Measurements from ENCODE around the gene CORO2B. TPM values are rescaled to one million over a fixed set of nuclear protein-coding genes. Genes with fewer than 3 reads are reported as not detected.
"Not testable (repeated sequence)": the region's sequence is repeated elsewhere in the genome, so short reads cannot be mapped to it uniquely, and the experiment has no call there.

Gene CORO2B
- total RNA-seq, 2 donors from 2014 or later = 0.07 TPM; not detected in 1

GRCh38 chr15:68641376-68641775, 62.6 kb downstream of the CORO2B start:
- no peak for ATAC-seq (replicated peaks in 1 of 2)
- no peaks in the 10 kb centered on the region for H3K36me3 Mint-ChIP-seq (ENCODE audit: insufficient read depth in 2 of 2)
- no peak overlapping the region for H3K4me3 Mint-ChIP-seq
- no peaks in the 10 kb centered on the region for H3K27me3 Mint-ChIP-seq (ENCODE audit: low read depth)
- DNase-seq = no peak
- no peaks in the 10 kb centered on the region for H3K9me3 Mint-ChIP-seq
- H3K27ac Mint-ChIP-seq = no peak overlapping the region
- no peaks in the 10 kb centered on the region for H3K4me1 Mint-ChIP-seq (ENCODE audit: low read depth)

GRCh38 chr15:68642491-68642845, 63.7 kb downstream of the CORO2B start:
- H3K9me3 Mint-ChIP-seq = no peaks in the 10 kb centered on the region
- no peak overlapping the region for H3K27ac Mint-ChIP-seq
- DNase-seq = no peak
- H3K4me3 Mint-ChIP-seq = no peak overlapping the region
- no peaks in the 10 kb centered on the region for H3K4me1 Mint-ChIP-seq (ENCODE audit: low read depth)
- no peaks in the 10 kb centered on the region for H3K36me3 Mint-ChIP-seq (ENCODE audit: insufficient read depth in 2 of 2)
- H3K27me3 Mint-ChIP-seq (ENCODE audit: low read depth) = no peaks in the 10 kb centered on the region
- no peak for ATAC-seq (replicated peaks in 1 of 2)

- H3K27ac Mint-ChIP-seq = no peak overlapping the region
- no peaks in the 10 kb centered on the region for H3K4me1 Mint-ChIP-seq (ENCODE audit: low read depth)
- H3K9me3 Mint-ChIP-seq = no peaks in the 10 kb centered on the region
- no peaks in the 10 kb centered on the region for H3K36me3 Mint-ChIP-seq (ENCODE audit: insufficient read depth in 2 of 2)
- no peak overlapping the region for H3K4me3 Mint-ChIP-seq
- H3K27me3 Mint-ChIP-seq (ENCODE audit: low read depth) = no peaks in the 10 kb centered on the region
- ATAC-seq (replicated peaks in 1 of 2) (no peak), DNase-seq (no peak)
Observed at GRCh38 chr15:68643216-68643830, 64.5 kb downstream of the CORO2B start.

GRCh38 chr15:68644083-68644904, 65.5 kb downstream of the CORO2B start:
- Mint-ChIP-seq H3K36me3 (ENCODE audit: insufficient read depth in 2 of 2) (no peaks in the 10 kb centered on the region), H3K9me3 (no peaks in the 10 kb centered on the region), H3K27ac (no peak overlapping the region), H3K4me1 (ENCODE audit: low read depth) (no peaks in the 10 kb centered on the region), H3K27me3 (ENCODE audit: low read depth) (no peaks in the 10 kb centered on the region), H3K4me3 (no peak overlapping the region)
- ATAC-seq (replicated peaks in 1 of 2) (no peak), DNase-seq (no peak)

GRCh38 chr15:68644996-68645395, 66.2 kb downstream of the CORO2B start:
- Mint-ChIP-seq H3K4me3 (no peak overlapping the region), H3K36me3 (ENCODE audit: insufficient read depth in 2 of 2) (no peaks in the 10 kb centered on the region), H3K4me1 (ENCODE audit: low read depth) (no peaks in the 10 kb centered on the region), H3K9me3 (no peaks in the 10 kb centered on the region), H3K27me3 (ENCODE audit: low read depth) (no peaks in the 10 kb centered on the region), H3K27ac (no peak overlapping the region)
- ATAC-seq (replicated peaks in 1 of 2) (no peak), DNase-seq (no peak)

- Mint-ChIP-seq H3K9me3 (no peaks in the 10 kb centered on the region), H3K27ac (no peak overlapping the region), H3K27me3 (ENCODE audit: low read depth) (no peaks in the 10 kb centered on the region), H3K4me3 (no peak overlapping the region), H3K4me1 (ENCODE audit: low read depth) (no peaks in the 10 kb centered on the region), H3K36me3 (ENCODE audit: insufficient read depth in 2 of 2) (no peaks in the 10 kb centered on the region)
- no peak for ATAC-seq (replicated peaks in 1 of 2)
- no peak for DNase-seq
Observed at GRCh38 chr15:68646156-68646555, 67.4 kb downstream of the CORO2B start.

GRCh38 chr15:68646696-68647095, 67.9 kb downstream of the CORO2B start:
- H3K27me3 Mint-ChIP-seq (ENCODE audit: low read depth) = peaks cover 4% of the 10 kb centered on the region
- H3K27ac Mint-ChIP-seq = no peak overlapping the region
- no peaks in the 10 kb centered on the region for H3K36me3 Mint-ChIP-seq (ENCODE audit: insufficient read depth in 2 of 2)
- H3K4me3 Mint-ChIP-seq = no peak overlapping the region
- no peaks in the 10 kb centered on the region for H3K4me1 Mint-ChIP-seq (ENCODE audit: low read depth)
- ATAC-seq (replicated peaks in 1 of 2) = no peak
- no peaks in the 10 kb centered on the region for H3K9me3 Mint-ChIP-seq
- DNase-seq = no peak

- H3K4me1 Mint-ChIP-seq (ENCODE audit: low read depth); ATAC-seq (replicated peaks in 1 of 2): not testable (repeated sequence)
Observed at GRCh38 chr15:68647361-68647760, 68.6 kb downstream of the CORO2B start.

GRCh38 chr15:68650901-68651709, 72.3 kb downstream of the CORO2B start:
- no peaks in the 10 kb centered on the region for H3K36me3 Mint-ChIP-seq (ENCODE audit: insufficient read depth in 2 of 2)
- peak; percentile 53 to 64 for DNase-seq
- no peak overlapping the region for H3K27ac Mint-ChIP-seq
- peak in 1 of 2 donors; percentile 41 for ATAC-seq (replicated peaks in 1 of 2)
- no peak overlapping the region for H3K4me3 Mint-ChIP-seq
- H3K9me3 Mint-ChIP-seq = no peaks in the 10 kb centered on the region
- peaks cover 6% of the 10 kb centered on the region for H3K27me3 Mint-ChIP-seq (ENCODE audit: low read depth)
- H3K4me1 Mint-ChIP-seq (ENCODE audit: low read depth) = no peaks in the 10 kb centered on the region

More at GRCh38 chr15:68647361-68647760, 68.6 kb downstream of the CORO2B start:
- DNase-seq; H3K27ac Mint-ChIP-seq; H3K36me3 Mint-ChIP-seq (ENCODE audit: insufficient read depth in 2 of 2); H3K9me3 Mint-ChIP-seq; H3K27me3 Mint-ChIP-seq (ENCODE audit: low read depth); H3K4me3 Mint-ChIP-seq: not testable (repeated sequence)

- DNase-seq (no peak), ATAC-seq (replicated peaks in 1 of 2) (no peak)
- H3K27ac Mint-ChIP-seq = no peak overlapping the region
- H3K27me3 Mint-ChIP-seq (ENCODE audit: low read depth) = peaks cover 6% of the 10 kb centered on the region
- H3K4me1 Mint-ChIP-seq (ENCODE audit: low read depth) = no peaks in the 10 kb centered on the region
- no peaks in the 10 kb centered on the region for H3K36me3 Mint-ChIP-seq (ENCODE audit: insufficient read depth in 2 of 2)
- H3K4me3 Mint-ChIP-seq = no peak overlapping the region
- no peaks in the 10 kb centered on the region for H3K9me3 Mint-ChIP-seq
Observed at GRCh38 chr15:68651916-68652525, 73.2 kb downstream of the CORO2B start.

GRCh38 chr15:68653031-68653635, 74.3 kb downstream of the CORO2B start:
- H3K4me1 Mint-ChIP-seq (ENCODE audit: low read depth) = no peaks in the 10 kb centered on the region
- DNase-seq = no peak
- no peak overlapping the region for H3K27ac Mint-ChIP-seq
- H3K4me3 Mint-ChIP-seq = no peak overlapping the region
- H3K36me3 Mint-ChIP-seq (ENCODE audit: insufficient read depth in 2 of 2) = no peaks in the 10 kb centered on the region
- no peak for ATAC-seq (replicated peaks in 1 of 2)
- H3K27me3 Mint-ChIP-seq (ENCODE audit: low read depth) = peaks cover 6% of the 10 kb centered on the region
- H3K9me3 Mint-ChIP-seq = no peaks in the 10 kb centered on the region

- DNase-seq = no peak
- ATAC-seq (replicated peaks in 1 of 2) = no peak
- Mint-ChIP-seq H3K4me1 (ENCODE audit: low read depth) (no peaks in the 10 kb centered on the region), H3K36me3 (ENCODE audit: insufficient read depth in 2 of 2) (no peaks in the 10 kb centered on the region), H3K4me3 (no peak overlapping the region), H3K27me3 (ENCODE audit: low read depth) (peaks cover 6% of the 10 kb centered on the region), H3K27ac (no peak overlapping the region), H3K9me3 (no peaks in the 10 kb centered on the region)
Observed at GRCh38 chr15:68653801-68654200, 75.0 kb downstream of the CORO2B start.

All from activated T-cell treated with anti-CD3 and anti-CD28 coated beads, Interleukin-2, amount 50 U/mL, for 72 hours (primary cell).